GM13976 (cell line): ENCODE data around the gene REST.
"Not testable (repeated sequence)": the region's sequence is repeated elsewhere in the genome, so short reads cannot be mapped to it uniquely, and the experiment has no call there.

Source experiments
- DNase-seq: peaks from one replicate; pipeline ENCODE4 v3.0.0; 2012; ENCODE audit warnings: low spot score
- CTCF ChIP-seq: IDR thresholded peaks from 2 replicates; pipeline ENCODE4 v1.5.1; 2012; ENCODE audit warnings: borderline replicate concordance, mild to moderate bottlenecking; ENCODE audit not compliant: insufficient read depth; ENCODE audit errors: extremely low read depth, missing control alignments, control extremely low read depth
- in situ Hi-C: fragments of 300-500 bp; cut with MboI; formaldehyde crosslinking; loops from one replicate; pipeline ENCODE4 v1.12.0; 2022; ENCODE audit warnings: low sequenced_read_pairs, mixed read lengths, inconsistent platforms; ENCODE audit not compliant: unreplicated experiment

Gene REST

GRCh38 chr4:56892691-56893090 is 15.0 kb upstream of the REST start:
- DNase-seq, result no peak
- in situ Hi-C loops, result no loop called here
- TF ChIP-seq CTCF, result no peak

- DNase-seq, in situ Hi-C loops: not testable (repeated sequence)
Observed at GRCh38 chr4:56897842-56898241, 9.9 kb upstream of the REST start.

GRCh38 chr4:56900186-56900585 is 7.5 kb upstream of the REST start:
- DNase-seq, in situ Hi-C loops: not testable (repeated sequence)

GRCh38 chr4:56902703-56903102 is 5.0 kb upstream of the REST start:
- no peak for DNase-seq
- in situ Hi-C loops, result no loop called here
- TF ChIP-seq CTCF, result no peak

- in situ Hi-C loops, result no loop called here
- no peak for DNase-seq
- TF ChIP-seq CTCF, result no peak
Observed at GRCh38 chr4:56905796-56906195, 1.9 kb upstream of the REST start.

- in situ Hi-C loops, result no loop called here
- no peak for DNase-seq
- no peak for TF ChIP-seq CTCF
Observed at GRCh38 chr4:56906489-56907393, 959 bp upstream of the REST start.

GRCh38 chr4:56908206-56909085 is 746 bp downstream of the REST start:
- peak; percentile 88 for DNase-seq
- peak; percentile 52 for TF ChIP-seq CTCF
- in situ Hi-C loops, result no loop called here
